Colonic mucosa (tissue), 4 donors: ENCODE measurements around the gene BAZ2B. TPM values are rescaled to one million over a fixed set of nuclear protein-coding genes. Genes with fewer than 3 reads are reported as not detected.
"Not testable (repeated sequence)": the region's sequence is repeated elsewhere in the genome, so short reads cannot be mapped to it uniquely, and the experiment has no call there.

ENCODE experiments used
- DNase-seq: peaks from one replicate; pipeline ENCODE4 v3.0.0-alpha.2; 2020
- H3K27ac ChIP-seq: fragments of 200-600 bp; one replicate; pipeline ENCODE4 v1.8.0; 2021
- H3K27me3 ChIP-seq: fragments of 200-600 bp; one replicate; pipeline ENCODE4 v1.8.0; 2021
- H3K36me3 ChIP-seq: fragments of 200-600 bp; one replicate; pipeline ENCODE4 v1.8.0; 2021
- H3K4me1 ChIP-seq: fragments of 200-600 bp; one replicate; pipeline ENCODE4 v1.8.0; 2021; ENCODE audit warnings: mild to moderate bottlenecking
- H3K4me3 ChIP-seq: fragments of 200-600 bp; one replicate; pipeline ENCODE4 v1.8.0; 2021
- H3K9ac ChIP-seq, 2 donors: one replicate each; pipeline ENCODE4 v1.7.0; 2013; ENCODE audit warnings: control low read depth in 2 of 2, low read depth in 2 of 2, low read length in 2 of 2
- H3K9me3 ChIP-seq: fragments of 200-600 bp; one replicate; pipeline ENCODE4 v1.8.0; 2021
- intact Hi-C: fragments of 100-400 bp; cut with DNase I; formaldehyde crosslinking; loops from one replicate; pipeline ENCODE4 v1.14.1; 2022
- total RNA-seq, 2 donors: library from RNA; stranded (reverse); fragmentation: NEBNext Ultra II Directional in 1 of 2; extraction: Animal tissue kit (Norgen Biotek cat#: 25700) in 1 of 2; gene quantifications; one replicate each; pipeline ENCODE4 v1.2.1, GENCODE V29; 2021
- TF ChIP-seq, protein P1 (sequence below): fragments of 200-600 bp; IDR thresholded peaks from one replicate; pipeline ENCODE4 v1.8.0; 2022; ENCODE audit warnings: antibody characterized with exemption, mild to moderate bottlenecking
- donor health status: healthy.
- donor health status: DM: no; HTN: no; CAD: no.
- donor health status: DM: no; HTN: no; CAD: no.

Gene BAZ2B
- total RNA-seq, 2 donors from 2014 or later, result 36.7 to 60.9 TPM

DNA sequence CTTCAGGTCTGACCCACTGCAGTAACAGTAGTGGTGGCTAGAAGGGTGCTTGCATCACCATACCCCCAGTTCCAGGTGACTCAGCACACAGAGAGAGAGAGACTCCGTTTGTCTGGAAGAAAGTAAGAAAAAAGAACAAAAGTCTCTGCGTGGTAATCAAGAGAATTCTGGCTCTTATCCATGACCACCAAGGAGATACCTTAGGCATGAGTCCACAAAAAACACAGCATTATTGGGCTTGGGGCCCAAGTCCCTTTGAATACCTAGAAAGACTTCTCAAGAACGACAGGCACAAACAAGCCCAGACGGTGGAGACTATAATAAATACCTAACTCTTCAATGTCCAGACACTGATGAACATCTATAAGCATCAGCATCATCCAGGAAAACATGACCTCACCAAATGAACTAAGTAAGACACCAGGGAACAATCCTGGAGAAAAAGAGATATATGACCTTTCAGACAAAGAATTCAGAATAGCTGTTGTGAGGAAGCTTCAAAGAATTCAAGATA, 21.7 kb upstream of the BAZ2B start:
- intact Hi-C loops, result no loop called here
- TF ChIP-seq, protein P1, sequence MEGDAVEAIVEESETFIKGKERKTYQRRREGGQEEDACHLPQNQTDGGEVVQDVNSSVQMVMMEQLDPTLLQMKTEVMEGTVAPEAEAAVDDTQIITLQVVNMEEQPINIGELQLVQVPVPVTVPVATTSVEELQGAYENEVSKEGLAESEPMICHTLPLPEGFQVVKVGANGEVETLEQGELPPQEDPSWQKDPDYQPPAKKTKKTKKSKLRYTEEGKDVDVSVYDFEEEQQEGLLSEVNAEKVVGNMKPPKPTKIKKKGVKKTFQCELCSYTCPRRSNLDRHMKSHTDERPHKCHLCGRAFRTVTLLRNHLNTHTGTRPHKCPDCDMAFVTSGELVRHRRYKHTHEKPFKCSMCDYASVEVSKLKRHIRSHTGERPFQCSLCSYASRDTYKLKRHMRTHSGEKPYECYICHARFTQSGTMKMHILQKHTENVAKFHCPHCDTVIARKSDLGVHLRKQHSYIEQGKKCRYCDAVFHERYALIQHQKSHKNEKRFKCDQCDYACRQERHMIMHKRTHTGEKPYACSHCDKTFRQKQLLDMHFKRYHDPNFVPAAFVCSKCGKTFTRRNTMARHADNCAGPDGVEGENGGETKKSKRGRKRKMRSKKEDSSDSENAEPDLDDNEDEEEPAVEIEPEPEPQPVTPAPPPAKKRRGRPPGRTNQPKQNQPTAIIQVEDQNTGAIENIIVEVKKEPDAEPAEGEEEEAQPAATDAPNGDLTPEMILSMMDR, result no peak
- Histone ChIP-seq H3K27me3 (no peaks in the 10 kb centered on the region), H3K36me3 (no peaks in the 10 kb centered on the region), H3K9me3 (no peaks in the 10 kb centered on the region), H3K27ac (no peak overlapping the region), H3K4me3 (no peak overlapping the region), H3K9ac (no peak overlapping the region), H3K4me1 (no peaks in the 10 kb centered on the region)
- no peak for DNase-seq

DNA sequence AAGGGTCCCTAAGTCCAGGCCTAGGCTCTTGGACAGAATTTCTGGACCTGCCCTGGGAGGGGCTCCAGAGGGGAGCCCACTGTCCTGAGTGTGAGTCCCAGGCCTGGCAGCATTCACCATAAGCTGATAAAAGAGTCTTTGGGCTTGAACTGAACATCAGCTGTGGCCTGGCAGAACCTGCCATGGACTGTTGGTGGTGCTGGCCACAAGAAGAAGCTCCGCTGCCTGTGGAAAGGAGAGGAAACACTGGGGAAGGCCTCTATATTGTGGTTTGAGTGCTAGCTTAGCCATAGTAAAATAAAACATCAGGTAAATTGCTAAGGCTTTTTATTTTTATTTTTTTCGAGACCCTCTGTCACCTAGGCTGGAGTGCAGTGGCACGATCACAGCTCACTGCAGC, 20.9 kb upstream of the BAZ2B start:
- no peaks in the 10 kb centered on the region for H3K36me3 ChIP-seq
- no peaks in the 10 kb centered on the region for H3K4me1 ChIP-seq
- H3K9ac ChIP-seq, result no peak overlapping the region
- H3K27ac ChIP-seq, result no peak overlapping the region
- no peaks in the 10 kb centered on the region for H3K9me3 ChIP-seq
- H3K4me3 ChIP-seq, result no peak overlapping the region
- no peaks in the 10 kb centered on the region for H3K27me3 ChIP-seq
- intact Hi-C loops, result no loop called here
- TF ChIP-seq, protein P1, result no peak
- no peak for DNase-seq

DNA sequence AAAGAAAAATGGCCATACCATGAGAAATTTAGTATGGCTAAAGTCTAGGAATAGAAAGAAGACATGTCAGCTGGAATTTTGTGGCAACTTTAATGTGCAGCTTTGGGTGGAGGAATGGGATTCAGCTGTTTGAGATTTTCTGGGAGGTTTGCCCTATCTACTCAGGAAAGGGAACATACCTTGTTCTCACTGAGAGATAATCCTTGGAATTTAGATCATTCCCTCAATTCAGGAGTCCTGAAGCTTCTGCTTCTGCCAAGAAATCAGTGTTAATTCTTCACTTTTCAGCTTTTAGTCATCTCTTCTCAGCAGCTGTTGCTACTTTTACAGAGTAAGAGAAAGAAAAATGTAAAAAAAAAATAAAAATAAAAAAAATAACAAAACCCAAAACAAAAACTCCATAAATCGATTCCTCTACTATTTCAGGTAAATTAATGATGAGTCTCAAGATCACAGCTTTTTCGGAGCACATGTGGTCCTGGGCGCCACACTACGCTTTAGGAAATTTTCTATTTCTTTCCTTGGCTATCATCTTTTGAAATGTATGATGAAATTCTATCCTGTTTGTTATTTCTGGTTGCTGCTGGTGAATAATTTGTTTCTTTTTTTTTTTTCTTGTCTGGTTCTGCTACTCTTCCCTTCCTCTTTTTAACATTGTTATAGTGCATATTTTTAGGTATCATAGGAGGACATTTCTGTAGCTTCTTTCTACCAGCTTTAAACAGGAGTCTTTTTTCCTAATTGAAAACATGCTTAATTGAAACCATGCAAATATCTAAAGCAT, 18.9 kb upstream of the BAZ2B start:
- DNase-seq, result no peak
- Histone ChIP-seq H3K9me3 (no peaks in the 10 kb centered on the region), H3K27me3 (no peaks in the 10 kb centered on the region), H3K4me3 (no peak overlapping the region), H3K27ac (no peak overlapping the region), H3K4me1 (no peaks in the 10 kb centered on the region), H3K9ac (no peak overlapping the region), H3K36me3 (no peaks in the 10 kb centered on the region)
- intact Hi-C loops, result no loop called here
- TF ChIP-seq, protein P1, result no peak

DNA sequence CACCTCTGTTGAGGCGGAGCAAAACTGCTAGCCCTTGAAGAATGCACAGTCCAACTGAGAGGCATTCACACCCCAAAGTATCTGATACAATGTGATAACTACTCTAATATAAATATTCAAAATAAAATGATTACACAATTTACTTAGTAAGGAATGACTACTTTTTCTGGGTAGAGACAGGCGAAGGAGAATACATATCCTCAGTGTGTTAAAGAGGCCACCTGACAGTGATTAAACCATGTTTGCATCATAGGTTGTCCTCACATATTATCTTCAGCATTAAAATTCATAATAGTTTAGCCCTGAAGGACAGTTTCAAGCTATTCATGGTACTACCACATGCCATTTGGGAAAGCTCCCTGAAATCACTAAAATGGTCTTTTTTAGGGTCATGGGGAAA, 16.9 kb upstream of the BAZ2B start:
- intact Hi-C loops, result no loop called here
- TF ChIP-seq, protein P1, result no peak
- Histone ChIP-seq H3K27me3 (no peaks in the 10 kb centered on the region), H3K9me3 (no peaks in the 10 kb centered on the region), H3K4me1 (no peaks in the 10 kb centered on the region), H3K4me3 (no peak overlapping the region), H3K36me3 (no peaks in the 10 kb centered on the region), H3K9ac (no peak overlapping the region), H3K27ac (no peak overlapping the region)
- no peak for DNase-seq

DNA sequence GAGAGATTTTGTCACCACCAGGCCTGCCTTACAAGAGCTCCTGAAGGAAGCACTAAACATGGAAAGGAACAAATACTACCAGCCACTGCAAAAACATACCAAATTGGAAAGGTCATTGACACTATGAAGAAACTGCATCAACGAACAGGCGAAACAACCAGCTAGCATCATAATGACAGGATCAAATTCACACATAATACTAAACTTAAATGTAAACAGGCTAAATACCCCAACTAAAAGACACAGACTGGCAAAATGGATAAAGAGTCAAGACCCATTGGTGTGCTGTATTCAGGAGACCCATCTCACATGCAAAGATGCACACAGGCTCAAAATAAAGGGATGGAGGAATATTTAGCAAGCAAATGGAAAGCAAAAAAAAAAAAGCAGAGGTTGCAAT, 9.3 kb upstream of the BAZ2B start:
- H3K27ac ChIP-seq, intact Hi-C loops, H3K9ac ChIP-seq, H3K36me3 ChIP-seq, H3K9me3 ChIP-seq, DNase-seq, H3K4me3 ChIP-seq, H3K4me1 ChIP-seq, H3K27me3 ChIP-seq: not testable (repeated sequence)

DNA sequence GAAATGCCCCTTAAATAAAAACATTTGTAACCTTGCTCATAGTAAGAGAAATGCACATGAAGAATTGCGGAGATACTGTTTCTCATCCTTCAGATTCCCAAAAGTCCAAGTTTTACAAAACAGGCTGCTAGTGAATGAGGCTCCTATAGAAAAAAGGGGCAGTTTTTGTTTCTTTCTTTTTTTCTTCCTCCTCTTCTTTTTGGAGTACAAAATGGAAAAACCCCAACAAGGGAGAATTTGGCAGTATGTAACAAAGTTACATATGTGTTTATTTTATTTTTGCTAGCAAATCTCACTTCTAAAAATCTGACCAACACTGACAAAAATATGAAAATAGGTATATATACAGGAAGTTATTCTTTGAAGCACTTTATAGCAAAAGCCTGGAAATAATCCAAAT, 7.1 kb upstream of the BAZ2B start:
- Histone ChIP-seq H3K4me1 (no peaks in the 10 kb centered on the region), H3K9ac (no peak overlapping the region), H3K4me3 (no peak overlapping the region), H3K27ac (no peak overlapping the region), H3K36me3 (no peaks in the 10 kb centered on the region), H3K27me3 (no peaks in the 10 kb centered on the region), H3K9me3 (no peaks in the 10 kb centered on the region)
- TF ChIP-seq, protein P1, result no peak
- DNase-seq, result no peak
- intact Hi-C loops, result no loop called here
